Upper lobe of right lung (tissue), 1 donor: ENCODE results near the gene ARNT2. TPM values are rescaled to one million over a fixed set of nuclear protein-coding genes. Genes with fewer than 3 reads are reported as not detected.

Experiments
- ATAC-seq: fragments of 200-7000 bp; cut with Tn5 transposase; one replicate; pipeline ENCODE4 v1.9.1; 2020; ENCODE audit warnings: mild to moderate bottlenecking, moderate library complexity
- DNase-seq: peaks from one replicate; pipeline ENCODE4 v3.0.0-alpha.2; 2020
- H3K27ac ChIP-seq: fragments of 200-600 bp; one replicate; pipeline ENCODE4 v1.8.0; 2022
- H3K27me3 ChIP-seq: fragments of 200-600 bp; one replicate; pipeline ENCODE4 v1.8.0; 2022; ENCODE audit warnings: mild to moderate bottlenecking
- H3K36me3 ChIP-seq: fragments of 200-600 bp; one replicate; pipeline ENCODE4 v1.8.0; 2022
- H3K4me1 ChIP-seq: fragments of 200-600 bp; one replicate; pipeline ENCODE4 v1.8.0; 2022
- H3K4me3 ChIP-seq: fragments of 200-600 bp; one replicate; pipeline ENCODE4 v1.8.0; 2022; ENCODE audit warnings: mild to moderate bottlenecking
- H3K9me3 ChIP-seq: fragments of 200-600 bp; one replicate; pipeline ENCODE4 v1.8.0; 2022
- CTCF ChIP-seq: fragments of 200-600 bp; IDR thresholded peaks from one replicate; pipeline ENCODE4 v1.8.0; 2022; ENCODE audit warnings: antibody characterized with exemption
- intact Hi-C: fragments of 100-400 bp; cut with DNase I; formaldehyde crosslinking; loops from one replicate; pipeline ENCODE4 v1.11.0; 2022
- total RNA-seq: library from RNA; stranded (reverse); fragmentation: NEBNext Ultra II Directional; extraction: Animal tissue kit (Norgen Biotek cat#: 25700); gene quantifications from one replicate; pipeline ENCODE4 v1.2.1, GENCODE V29; 2021
- donor health status: DM: no; HTN: yes; CAD: no; lungs with severe emphysema.

ARNT2 gene
- total RNA-seq, 1 donor from 2014 or later, result 12.9 TPM

- TF ChIP-seq CTCF, result no peak
- no peak for ATAC-seq
- H3K4me1 ChIP-seq, result peaks cover 19% of the 10 kb centered on the region
- H3K36me3 ChIP-seq, result no peaks in the 10 kb centered on the region
- no peak overlapping the region for H3K4me3 ChIP-seq
- no peak overlapping the region for H3K27ac ChIP-seq
- intact Hi-C loops, result no loop called here
- DNase-seq, result no peak
- no peaks in the 10 kb centered on the region for H3K9me3 ChIP-seq
- no peaks in the 10 kb centered on the region for H3K27me3 ChIP-seq
Measured at GRCh38 chr15:80620141-80620540, 216.0 kb downstream of the ARNT2 start.

- H3K36me3 ChIP-seq, result no peaks in the 10 kb centered on the region
- peaks cover 14% of the 10 kb centered on the region for H3K4me1 ChIP-seq
- H3K4me3 ChIP-seq, result no peak overlapping the region
- intact Hi-C loops, result no loop called here
- no peak for TF ChIP-seq CTCF
- H3K9me3 ChIP-seq, result no peaks in the 10 kb centered on the region
- no peaks in the 10 kb centered on the region for H3K27me3 ChIP-seq
- no peak overlapping the region for H3K27ac ChIP-seq
- DNase-seq, result no peak
- ATAC-seq, result no peak
Measured at GRCh38 chr15:80620931-80621330, 216.7 kb downstream of the ARNT2 start.

GRCh38 chr15:80626643-80627120 lies 222.5 kb downstream of the ARNT2 start:
- H3K4me3 ChIP-seq, result no peak overlapping the region
- ATAC-seq, result no peak
- H3K27ac ChIP-seq, result no peak overlapping the region
- no peak for DNase-seq
- no peaks in the 10 kb centered on the region for H3K27me3 ChIP-seq
- intact Hi-C loops, result no loop called here
- no peak for TF ChIP-seq CTCF
- no peaks in the 10 kb centered on the region for H3K36me3 ChIP-seq
- no peaks in the 10 kb centered on the region for H3K9me3 ChIP-seq
- no peaks in the 10 kb centered on the region for H3K4me1 ChIP-seq

GRCh38 chr15:80629355-80629754 lies 225.2 kb downstream of the ARNT2 start:
- ATAC-seq, result no peak
- intact Hi-C loops, result no loop called here
- Histone ChIP-seq H3K27ac (no peak overlapping the region), H3K27me3 (no peaks in the 10 kb centered on the region), H3K4me1 (no peaks in the 10 kb centered on the region), H3K9me3 (no peaks in the 10 kb centered on the region), H3K36me3 (no peaks in the 10 kb centered on the region), H3K4me3 (no peak overlapping the region)
- DNase-seq, result no peak
- TF ChIP-seq CTCF, result no peak

GRCh38 chr15:80630981-80631380 lies 226.8 kb downstream of the ARNT2 start:
- Histone ChIP-seq H3K27me3 (no peaks in the 10 kb centered on the region), H3K9me3 (no peaks in the 10 kb centered on the region), H3K27ac (no peak overlapping the region), H3K4me1 (no peaks in the 10 kb centered on the region), H3K36me3 (no peaks in the 10 kb centered on the region), H3K4me3 (no peak overlapping the region)
- DNase-seq, result no peak
- no peak for ATAC-seq
- intact Hi-C loops, result no loop called here
- no peak for TF ChIP-seq CTCF

- no peaks in the 10 kb centered on the region for H3K9me3 ChIP-seq
- H3K36me3 ChIP-seq, result no peaks in the 10 kb centered on the region
- no peaks in the 10 kb centered on the region for H3K27me3 ChIP-seq
- H3K4me3 ChIP-seq, result no peak overlapping the region
- DNase-seq, result no peak
- no peak overlapping the region for H3K27ac ChIP-seq
- intact Hi-C loops, result no loop called here
- peaks cover 3% of the 10 kb centered on the region for H3K4me1 ChIP-seq
- TF ChIP-seq CTCF, result no peak
- ATAC-seq, result no peak
Measured at GRCh38 chr15:80633221-80633620, 229.0 kb downstream of the ARNT2 start.
